H9 (cell line): Measurements from ENCODE around the gene PRKACA. TPM values are rescaled to one million over a fixed set of nuclear protein-coding genes. Genes with fewer than 3 reads are reported as not detected.

Source experiments
- DNase-seq: peaks from one replicate; pipeline ENCODE4 v3.0.0-alpha.2; 2017
- H2AFZ ChIP-seq: one replicate; pipeline ENCODE4 v1.6.1; 2013; ENCODE audit warnings: mild to moderate bottlenecking, low read length, control low read depth, moderate library complexity
- H2AK5ac ChIP-seq: 2 replicates; pipeline ENCODE4 v1.6.1; 2013; ENCODE audit warnings: low read length, control low read depth, mixed read lengths; ENCODE audit not compliant: insufficient read length
- H2BK120ac ChIP-seq: one replicate; pipeline ENCODE4 v1.6.1; 2013; ENCODE audit warnings: low read depth, mild to moderate bottlenecking, low read length, control low read depth, inconsistent platforms; ENCODE audit not compliant: poor library complexity, severe bottlenecking
- H2BK12ac ChIP-seq: 2 replicates; pipeline ENCODE4 v1.6.1; 2013; ENCODE audit warnings: low read length, control low read depth, mixed read lengths, low read depth; ENCODE audit not compliant: insufficient read length
- H2BK15ac ChIP-seq: 2 replicates; pipeline ENCODE4 v1.6.1; 2013; ENCODE audit warnings: low read depth, low read length, control low read depth
- H2BK20ac ChIP-seq: one replicate; pipeline ENCODE4 v1.6.1; 2013; ENCODE audit warnings: low read depth, mild to moderate bottlenecking, low read length, control low read depth, inconsistent platforms; ENCODE audit not compliant: poor library complexity, severe bottlenecking
- H2BK5ac ChIP-seq: 2 replicates; pipeline ENCODE4 v1.6.1; 2013; ENCODE audit warnings: low read length, control low read depth, mixed read lengths; ENCODE audit not compliant: insufficient read length
- H3K14ac ChIP-seq: 2 replicates; pipeline ENCODE4 v1.6.1; 2013; ENCODE audit warnings: low read length, control low read depth; ENCODE audit not compliant: insufficient read depth
- H3K18ac ChIP-seq: 2 replicates; pipeline ENCODE4 v1.6.1; 2013; ENCODE audit warnings: low read depth, mild to moderate bottlenecking, mixed read lengths, low read length, control low read depth; ENCODE audit not compliant: insufficient read length
- H3K23ac ChIP-seq: 2 replicates; pipeline ENCODE4 v1.6.1; 2013; ENCODE audit warnings: low read length, control low read depth, mixed read lengths, low read depth; ENCODE audit not compliant: insufficient read length
- H3K23me2 ChIP-seq: 2 replicates; pipeline ENCODE4 v1.6.1; 2013; ENCODE audit warnings: low read depth, mild to moderate bottlenecking, mixed read lengths, low read length, control low read depth; ENCODE audit not compliant: insufficient read length, poor library complexity, severe bottlenecking
- H3K27ac ChIP-seq: 2 replicates; pipeline ENCODE4 v1.5.1; 2013; ENCODE audit warnings: low read length, control low read depth, mixed read lengths, low read depth; ENCODE audit not compliant: insufficient read length
- H3K27me3 ChIP-seq: 2 replicates; pipeline ENCODE4 v1.6.1; 2013; ENCODE audit warnings: low read length, control low read depth, inconsistent platforms; ENCODE audit not compliant: insufficient read depth
- H3K4ac ChIP-seq: 2 replicates; pipeline ENCODE4 v1.6.1; 2013; ENCODE audit warnings: low read depth, mild to moderate bottlenecking, control low read depth, inconsistent platforms, low read length, moderate library complexity
- H3K4me1 ChIP-seq: 2 replicates; pipeline ENCODE4 v1.6.1; 2013; ENCODE audit warnings: low read length, control low read depth, inconsistent platforms; ENCODE audit not compliant: insufficient read depth
- H3K4me2 ChIP-seq: 2 replicates; pipeline ENCODE4 v1.6.1; 2013; ENCODE audit warnings: low read length, control low read depth, mixed read lengths; ENCODE audit not compliant: insufficient read length, insufficient read depth
- H3K56ac ChIP-seq: 2 replicates; pipeline ENCODE4 v1.6.1; 2013; ENCODE audit warnings: low read depth, mild to moderate bottlenecking, mixed read lengths, low read length, control low read depth; ENCODE audit not compliant: insufficient read length
- H3K79me1 ChIP-seq: 2 replicates; pipeline ENCODE4 v1.6.1; 2013; ENCODE audit warnings: low read depth, mild to moderate bottlenecking, moderate library complexity, low read length, control low read depth, inconsistent platforms; ENCODE audit not compliant: insufficient read depth, poor library complexity, severe bottlenecking
- H3K79me2 ChIP-seq: 2 replicates; pipeline ENCODE4 v1.6.1; 2013; ENCODE audit warnings: low read length, control low read depth, inconsistent platforms; ENCODE audit not compliant: insufficient read depth
- H3K9ac ChIP-seq: 2 replicates; pipeline ENCODE4 v1.6.1; 2013; ENCODE audit warnings: low read length, control low read depth, mixed read lengths; ENCODE audit not compliant: insufficient read length; ENCODE audit errors: extremely low read depth
- H3K9me3 ChIP-seq: one replicate; pipeline ENCODE4 v1.6.1; 2013; ENCODE audit warnings: low read depth, low read length, inconsistent platforms; ENCODE audit not compliant: control insufficient read depth
- H3T11ph ChIP-seq: one replicate; pipeline ENCODE4 v1.6.1; 2013; ENCODE audit warnings: mild to moderate bottlenecking, low read length, control low read depth, inconsistent platforms
- H4K20me1 ChIP-seq: one replicate; pipeline ENCODE4 v1.6.1; 2013; ENCODE audit not compliant: control insufficient read depth, insufficient read length, insufficient read depth
- H4K5ac ChIP-seq: 2 replicates; pipeline ENCODE4 v1.6.1; 2013; ENCODE audit warnings: low read depth, mild to moderate bottlenecking, mixed read lengths, low read length, control low read depth; ENCODE audit not compliant: insufficient read length
- H4K8ac ChIP-seq: replicated peaks from 2 replicates; pipeline ENCODE4 v1.6.1; 2013; ENCODE audit warnings: low read length, control low read depth, mixed read lengths, low read depth; ENCODE audit not compliant: insufficient read length
- H4K91ac ChIP-seq: 2 replicates; pipeline ENCODE4 v1.6.1; 2013; ENCODE audit warnings: low read depth, mild to moderate bottlenecking, moderate library complexity, mixed read lengths, low read length, control low read depth; ENCODE audit not compliant: insufficient read length
- H3K27ac Mint-ChIP-seq, 3 experiments: 2 replicates in 2 of 3; 3 replicates in 1 of 3; pipeline ENCODE4 v1.8.0; 2020 to 2021; ENCODE audit warnings: mixed read lengths in 3 of 3, mild to moderate bottlenecking in 1 of 3, moderate library complexity in 1 of 3
- H3K27me3 Mint-ChIP-seq: 2 replicates; pipeline ENCODE4 v1.8.0; 2021; ENCODE audit warnings: low read depth, mild to moderate bottlenecking, moderate library complexity, mixed read lengths
- H3K36me3 Mint-ChIP-seq, 3 experiments: 2 replicates in 2 of 3; 3 replicates in 1 of 3; pipeline ENCODE4 v1.8.0; 2020 to 2021; ENCODE audit warnings: low read depth in 3 of 3, mixed read lengths in 3 of 3; ENCODE audit not compliant: insufficient read depth in 1 of 3
- H3K4me1 Mint-ChIP-seq, 2 experiments: 2 replicates each; pipeline ENCODE4 v1.8.0; 2020; ENCODE audit warnings: mixed read lengths in 2 of 2
- H3K4me3 Mint-ChIP-seq, 2 experiments: 2 replicates in 1 of 2; 3 replicates in 1 of 2; pipeline ENCODE4 v1.8.0; 2020 to 2021; ENCODE audit warnings: mild to moderate bottlenecking in 2 of 2, mixed read lengths in 2 of 2, moderate library complexity in 1 of 2
- H3K9me3 Mint-ChIP-seq, 2 experiments: 2 replicates in 1 of 2; 3 replicates in 1 of 2; pipeline ENCODE4 v1.8.0; 2020; ENCODE audit warnings: mild to moderate bottlenecking in 2 of 2, mixed read lengths in 2 of 2, moderate library complexity in 1 of 2
- WGBS: extraction: QIAGEN DNeasy Blood & Tissue Kit; methylation state at CpG from one replicate; pipeline ENCODE4 v1.1.7; 2013; ENCODE audit warnings: missing lambda C conversion rate, low lambda C conversion rate, mixed read lengths; ENCODE audit not compliant: insufficient read length; ENCODE audit errors: extremely low coverage; 5-methylcytosine and 5-hydroxymethylcytosine counted together
- total RNA-seq: library from RNA; stranded (reverse); gene quantifications from 2 replicates; pipeline ENCODE4 v1.2.1, GENCODE V29; 2021
- TF ChIP-seq, protein P1 (sequence below): fragments of 200-600 bp; sonication (generic); conservative IDR thresholded peaks from 3 replicates; pipeline ENCODE4 v1.8.0; 2021; ENCODE audit warnings: antibody characterized with exemption, mild to moderate bottlenecking

PRKACA gene
- total RNA-seq, 1 experiment from 2014 or later, result 51.8 TPM

DNA sequence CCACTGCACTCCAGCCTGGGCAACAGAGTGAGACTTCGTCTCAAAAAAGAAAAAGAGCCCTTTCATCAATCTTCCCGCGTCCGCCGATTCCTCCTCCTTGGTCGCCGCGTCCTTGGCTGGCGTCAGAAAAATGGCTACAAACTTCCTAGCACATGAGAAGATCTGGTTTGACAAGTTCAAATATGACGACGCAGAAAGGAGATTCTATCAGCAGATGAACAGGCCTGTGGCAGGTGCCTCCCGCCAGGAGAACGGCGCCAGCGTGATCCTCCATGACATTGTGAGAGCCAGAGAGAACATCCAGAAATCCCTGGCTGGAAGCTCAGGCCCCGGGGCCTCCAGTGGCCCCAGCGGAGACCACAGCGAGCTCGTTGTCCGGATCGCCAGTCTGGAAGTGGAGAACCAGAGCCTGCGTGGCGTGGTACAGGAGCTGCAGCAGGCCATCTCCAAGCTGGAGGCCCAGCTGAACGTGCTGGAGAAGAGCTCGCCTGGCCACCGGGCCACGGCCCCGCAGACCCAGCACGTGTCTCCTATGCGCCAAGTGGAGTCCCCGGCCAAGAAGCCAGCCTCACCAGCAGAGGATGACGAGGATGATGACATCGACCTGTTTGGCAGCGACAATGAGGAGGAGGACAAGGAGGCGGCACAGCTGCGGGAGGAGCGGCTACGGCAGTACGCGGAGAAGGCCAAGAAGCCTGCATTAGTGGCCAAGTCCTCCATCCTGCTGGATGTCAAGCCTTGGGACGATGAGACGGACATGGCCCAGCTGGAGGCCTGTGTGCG lies 47.1 kb downstream of the PRKACA start:
- Mint-ChIP-seq H3K9me3 (no peaks in the 10 kb centered on the region; a peak in 2 of 5 replicates), H3K4me1 (peaks cover 7 to 12% of the 10 kb centered on the region in 2 experiments; a peak in 3 of 4 replicates), H3K27ac (no peak overlapping the region), H3K4me3 (no peak overlapping the region; a peak in 1 of 5 replicates), H3K36me3 (no peaks in the 10 kb centered on the region), H3K27me3 (peaks cover 50% of the 10 kb centered on the region)
- Histone ChIP-seq H2BK20ac (no peak overlapping the region), H4K8ac (no peak overlapping the region), H4K91ac (no peak overlapping the region), H2BK120ac (no peak overlapping the region), H3K23me2 (peaks cover 21% of the 10 kb centered on the region), H2BK15ac (no peak overlapping the region), H3K79me2 (no peaks in the 10 kb centered on the region), H2BK12ac (no peak overlapping the region), H2BK5ac (no peak overlapping the region), H3K14ac (no peak overlapping the region), H3K9me3 (no peaks in the 10 kb centered on the region), H3K56ac (no peak overlapping the region), H3K4ac (no peak overlapping the region), H4K20me1 (no peaks in the 10 kb centered on the region), H3K9ac (no peak overlapping the region), H4K5ac (no peak overlapping the region), H3K27me3 (peaks cover 14% of the 10 kb centered on the region; the same call in 1 of the 2 replicates), H3K4me1 (no peaks in the 10 kb centered on the region), H3K23ac (no peak overlapping the region), H3K27ac (no peak overlapping the region), H2AK5ac (no peak overlapping the region), H3K4me2 (no peak overlapping the region), H3K18ac (no peak overlapping the region), H3T11ph (no peak overlapping the region), H2AFZ (no peak overlapping the region), H3K79me1 (no peaks in the 10 kb centered on the region)
- no CpG with 5 or more reads among the region's 43 CpGs for WGBS
- no peak for DNase-seq
- TF ChIP-seq, protein P1, sequence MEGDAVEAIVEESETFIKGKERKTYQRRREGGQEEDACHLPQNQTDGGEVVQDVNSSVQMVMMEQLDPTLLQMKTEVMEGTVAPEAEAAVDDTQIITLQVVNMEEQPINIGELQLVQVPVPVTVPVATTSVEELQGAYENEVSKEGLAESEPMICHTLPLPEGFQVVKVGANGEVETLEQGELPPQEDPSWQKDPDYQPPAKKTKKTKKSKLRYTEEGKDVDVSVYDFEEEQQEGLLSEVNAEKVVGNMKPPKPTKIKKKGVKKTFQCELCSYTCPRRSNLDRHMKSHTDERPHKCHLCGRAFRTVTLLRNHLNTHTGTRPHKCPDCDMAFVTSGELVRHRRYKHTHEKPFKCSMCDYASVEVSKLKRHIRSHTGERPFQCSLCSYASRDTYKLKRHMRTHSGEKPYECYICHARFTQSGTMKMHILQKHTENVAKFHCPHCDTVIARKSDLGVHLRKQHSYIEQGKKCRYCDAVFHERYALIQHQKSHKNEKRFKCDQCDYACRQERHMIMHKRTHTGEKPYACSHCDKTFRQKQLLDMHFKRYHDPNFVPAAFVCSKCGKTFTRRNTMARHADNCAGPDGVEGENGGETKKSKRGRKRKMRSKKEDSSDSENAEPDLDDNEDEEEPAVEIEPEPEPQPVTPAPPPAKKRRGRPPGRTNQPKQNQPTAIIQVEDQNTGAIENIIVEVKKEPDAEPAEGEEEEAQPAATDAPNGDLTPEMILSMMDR, result no peak
